ENCODE measurements around the gene TRERF1. TPM values are rescaled to one million over a fixed set of nuclear protein-coding genes. Genes with fewer than 3 reads are reported as not detected.

Gene TRERF1
- polyA plus RNA-seq, 1 of the 3 experiments (the other 2 are of a cell fraction): 3.6 TPM

- no peak for DNase-seq
- TF ChIP-seq ZBTB33 (IDR thresholded peaks at IDR 0.05; ENCODE audit: borderline replicate concordance, low read depth) (no peak), SIN3A (IDR thresholded peaks at IDR 0.05; ENCODE audit: borderline replicate concordance, low read depth, low read length) (no peak), MEF2A (IDR thresholded peaks at IDR 0.05; ENCODE audit: borderline replicate concordance, low read depth) (no peak), RXRA (IDR thresholded peaks at IDR 0.05; ENCODE audit: borderline replicate concordance, low read depth) (no peak), MAX (IDR thresholded peaks at IDR 0.05; ENCODE audit: low read depth) (no peak), MXI1 (IDR thresholded peaks at IDR 0.05; ENCODE audit: low read depth, low read length) (no peak), USF2 (IDR thresholded peaks at IDR 0.05; ENCODE audit: borderline replicate concordance, low read depth, low read length) (no peak)
- Histone ChIP-seq H3K79me2 (ENCODE audit: insufficient read depth) (peaks cover 25% of the 10 kb centered on the region), H3K36me3 (replicated peaks in 1 of 2; ENCODE audit: control insufficient read depth in 1 of 2, insufficient read depth in 2 of 2, low read length in 1 of 2) (peaks cover 0 to 25% of the 10 kb centered on the region in 2 experiments), H3K4me3 (ENCODE audit: low read depth in 2 of 2, low read length in 1 of 2) (no peak overlapping the region), H3K9ac (no peak overlapping the region), H3F3A (replicated peaks; ENCODE audit: insufficient read depth) (no peaks in the 10 kb centered on the region), H3K27ac (ENCODE audit: low read depth in 2 of 2, low read length in 1 of 2) (no peak overlapping the region), H3K4me2 (no peak overlapping the region), H3K4me1 (ENCODE audit: control insufficient read depth in 1 of 2, insufficient read depth in 2 of 2, low read depth in 1 of 2, low read length in 1 of 2) (peaks cover 0 to 8% of the 10 kb centered on the region in 2 experiments; a peak in 2 of 4 replicates), H3K9me2 (no peaks in the 10 kb centered on the region), H4K20me1 (ENCODE audit: insufficient read depth) (no peaks in the 10 kb centered on the region), H2AFZ (ENCODE audit: low read depth) (no peak overlapping the region), H3K27me3 (ENCODE audit: insufficient read depth) (no peaks in the 10 kb centered on the region), H3K9me3 (0 out of 2 replicates have a peak, but pooled peaks cover 7% of the 10 kb centered on the region)
- 97% methylated on average over 3 of the region's 3 CpGs for WGBS (ENCODE audit: low lambda C conversion rate)
- CTCF ChIA-PET: interaction anchor here (0.9 to 2.0 kb wide), 2 partner anchors 11 to 122 kb away, joined by 3 to 5 read pairs; no protein-coding TSS in a partner anchor
- POLR2A ChIA-PET: no interaction called here
These were observed 20.4 kb downstream of the TRERF1 start for GRCh38 chr6:42431356-42431755.

- 93% methylated on average over 7 of the region's 7 CpGs for WGBS (ENCODE audit: low lambda C conversion rate)
- no peak overlapping the region for H3K4me3 ChIP-seq (ENCODE audit: low read depth in 2 of 2, low read length in 1 of 2)
- no peak overlapping the region for H3K4me2 ChIP-seq
- H3K4me1 ChIP-seq (ENCODE audit: control insufficient read depth in 1 of 2, insufficient read depth in 2 of 2, low read depth in 1 of 2, low read length in 1 of 2): peaks cover 0 to 8% of the 10 kb centered on the region in 2 experiments; a peak in 2 of 4 replicates
- no peak overlapping the region for H3K9ac ChIP-seq
- no peak for TF ChIP-seq RFX5 (IDR thresholded peaks at IDR 0.05; ENCODE audit: low read length)
- TF ChIP-seq IRF3 (IDR thresholded peaks at IDR 0.05; ENCODE audit: low read depth, low read length): no peak
- TF ChIP-seq GABPA (IDR thresholded peaks at IDR 0.05; ENCODE audit: low read depth): no peak
- no peak for TF ChIP-seq MXI1 (IDR thresholded peaks at IDR 0.05; ENCODE audit: low read depth, low read length)
- no peak for TF ChIP-seq MAX (IDR thresholded peaks at IDR 0.05; ENCODE audit: low read depth)
- H3K27me3 ChIP-seq (ENCODE audit: insufficient read depth): no peaks in the 10 kb centered on the region
- ChIA-PET CTCF (no interaction called here), POLR2A (no interaction called here)
- DNase-seq: no peak
- H2AFZ ChIP-seq (ENCODE audit: low read depth): no peak overlapping the region
- H3K36me3 ChIP-seq (replicated peaks in 1 of 2; ENCODE audit: control insufficient read depth in 1 of 2, insufficient read depth in 2 of 2, low read length in 1 of 2): peaks cover 0 to 21% of the 10 kb centered on the region in 2 experiments
- H3K27ac ChIP-seq (ENCODE audit: low read depth in 2 of 2, low read length in 1 of 2): no peak overlapping the region
- H3K79me2 ChIP-seq (ENCODE audit: insufficient read depth): peaks cover 25% of the 10 kb centered on the region
- H3K9me3 ChIP-seq: 0 out of 2 replicates have a peak, but pooled peaks cover 7% of the 10 kb centered on the region
- no peaks in the 10 kb centered on the region for H3F3A ChIP-seq (replicated peaks; ENCODE audit: insufficient read depth)
- no peaks in the 10 kb centered on the region for H3K9me2 ChIP-seq
- H4K20me1 ChIP-seq (ENCODE audit: insufficient read depth): no peaks in the 10 kb centered on the region
These were observed 21.9 kb downstream of the TRERF1 start for GRCh38 chr6:42429836-42430235.

All from SK-N-SH (cell line).